Tibial artery (tissue), 4 donors: Measurements from ENCODE around the gene WDR54.
A peak's percentile ranks its signal among the peaks of the same experiment; 100 is the strongest.

Experiments
- DNase-seq, 2 donors: peaks; one replicate each; pipeline ENCODE4 v3.0.0-alpha.2; 2019
- H3K27ac ChIP-seq, 2 donors: fragments of 200-600 bp; sonication (generic) in 1 of 2; 1 replicate in 1 of 2; 2 replicates in 1 of 2; pipeline ENCODE4 v1.5.1; 2018 to 2019; ENCODE audit warnings: mild to moderate bottlenecking in 1 of 2
- H3K27me3 ChIP-seq, 2 donors: fragments of 200-600 bp; sonication (generic) in 1 of 2; one replicate each; pipeline versions ENCODE4 v1.5.1 to v1.6.0; 2016 to 2019
- H3K36me3 ChIP-seq, 3 donors: fragments of 200-600 bp; sonication (generic) in 2 of 3; one replicate each; pipeline ENCODE4 v1.5.1; 2016 to 2019; ENCODE audit warnings: mild to moderate bottlenecking in 2 of 3
- H3K4me1 ChIP-seq, 4 donors: fragments of 200-600 bp; sonication (generic) in 2 of 4; 1 replicate in 3 of 4; 2 replicates in 1 of 4; pipeline ENCODE4 v1.5.1; 2016 to 2019
- H3K4me3 ChIP-seq, 2 donors: fragments of 200-600 bp; sonication (generic) in 1 of 2; 1 replicate in 1 of 2; 2 replicates in 1 of 2; pipeline ENCODE4 v1.5.1; 2018 to 2019; ENCODE audit warnings: mild to moderate bottlenecking in 2 of 2
- H3K9me3 ChIP-seq, 3 donors: fragments of 200-600 bp; sonication (generic) in 1 of 3; one replicate each; pipeline ENCODE4 v1.5.1; 2016 to 2019
- intact Hi-C: fragments of 100-400 bp; cut with DNase I; formaldehyde crosslinking; loops from one replicate; pipeline ENCODE4 v1.15.0; 2023; ENCODE audit warnings: low total_unique reads
- TF ChIP-seq, protein P1 (sequence below), 2 experiments: fragments of 200-600 bp in 1 of 2; fragments of 450-650 bp in 1 of 2; IDR thresholded peaks; one replicate each; pipeline ENCODE4 v1.5.1; 2017 to 2019; ENCODE audit warnings: antibody characterized with exemption in 2 of 2, mild to moderate bottlenecking in 1 of 2, moderate library complexity in 1 of 2

WDR54 gene

DNA sequence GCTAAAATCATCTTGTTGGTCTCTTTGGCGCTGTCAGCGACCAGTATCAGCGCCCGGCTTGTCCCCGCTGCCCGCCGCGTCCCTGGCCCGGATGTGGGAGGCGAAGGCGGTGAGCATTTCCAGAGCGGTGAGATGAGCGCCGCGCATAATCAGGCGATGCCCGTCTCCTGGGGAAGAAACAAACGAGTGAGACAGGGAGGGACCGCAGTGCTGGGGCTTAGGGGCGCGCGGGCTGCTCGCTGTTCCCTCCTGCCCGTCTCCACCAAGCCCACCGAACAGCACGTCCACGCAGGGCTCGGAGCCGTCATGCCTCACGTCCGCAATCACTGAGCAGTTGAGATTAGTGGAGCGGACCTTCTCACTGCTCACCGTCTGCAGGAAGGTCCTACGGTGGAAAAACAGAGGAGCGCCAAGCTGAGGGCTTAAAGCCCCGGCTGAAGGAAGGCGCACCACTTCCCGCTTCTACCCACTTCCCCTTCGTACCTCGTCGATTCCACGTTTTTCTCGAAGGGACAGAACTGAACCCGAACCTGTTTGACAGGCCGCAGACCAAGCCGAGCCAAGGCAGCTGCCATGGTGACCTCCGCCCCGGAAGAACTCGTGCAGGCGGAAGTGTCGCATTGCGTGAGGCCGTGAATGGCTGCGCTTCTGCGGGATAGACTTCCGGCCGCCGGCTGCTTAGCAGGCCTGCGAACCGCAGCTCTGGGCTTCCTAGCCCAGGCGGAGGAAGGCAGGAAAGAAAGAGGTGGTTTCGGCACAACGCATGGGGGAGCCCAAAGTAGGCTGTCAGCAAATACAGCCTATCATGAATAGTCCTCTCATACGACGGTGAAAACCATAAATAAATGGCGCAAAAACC is 50.8 kb downstream of the WDR54 start, which contains the start of gene MRPL53:
Gene MRPL53 (minus strand): TSS at position 595 of the 859 bp plus-strand sequence. CDS start 20 bp downstream, at position 575.
- intact Hi-C loops, result no loop called here
- H3K4me3 ChIP-seq, result peak within 1 kb of the TSS; percentile 61 to 69
- no peaks in the 10 kb centered on the region for H3K27me3 ChIP-seq
- DNase-seq, result peak; percentile 94 to 95
- TF ChIP-seq, protein P1, sequence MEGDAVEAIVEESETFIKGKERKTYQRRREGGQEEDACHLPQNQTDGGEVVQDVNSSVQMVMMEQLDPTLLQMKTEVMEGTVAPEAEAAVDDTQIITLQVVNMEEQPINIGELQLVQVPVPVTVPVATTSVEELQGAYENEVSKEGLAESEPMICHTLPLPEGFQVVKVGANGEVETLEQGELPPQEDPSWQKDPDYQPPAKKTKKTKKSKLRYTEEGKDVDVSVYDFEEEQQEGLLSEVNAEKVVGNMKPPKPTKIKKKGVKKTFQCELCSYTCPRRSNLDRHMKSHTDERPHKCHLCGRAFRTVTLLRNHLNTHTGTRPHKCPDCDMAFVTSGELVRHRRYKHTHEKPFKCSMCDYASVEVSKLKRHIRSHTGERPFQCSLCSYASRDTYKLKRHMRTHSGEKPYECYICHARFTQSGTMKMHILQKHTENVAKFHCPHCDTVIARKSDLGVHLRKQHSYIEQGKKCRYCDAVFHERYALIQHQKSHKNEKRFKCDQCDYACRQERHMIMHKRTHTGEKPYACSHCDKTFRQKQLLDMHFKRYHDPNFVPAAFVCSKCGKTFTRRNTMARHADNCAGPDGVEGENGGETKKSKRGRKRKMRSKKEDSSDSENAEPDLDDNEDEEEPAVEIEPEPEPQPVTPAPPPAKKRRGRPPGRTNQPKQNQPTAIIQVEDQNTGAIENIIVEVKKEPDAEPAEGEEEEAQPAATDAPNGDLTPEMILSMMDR (IDR thresholded peaks at IDR 0.05), result peak in 1 of 2 experiments; percentile 2
- H3K36me3 ChIP-seq, result peaks cover 13 to 32% (median 15%) of the 10 kb centered on the region in 3 donors
- peak within 1 kb of the TSS; percentile 78 to 85 for H3K27ac ChIP-seq
- H3K4me1 ChIP-seq, result peaks cover 0 to 25% (median 13%) of the 10 kb centered on the region in 4 donors
- H3K9me3 ChIP-seq, result no peaks in the 10 kb centered on the region

DNA sequence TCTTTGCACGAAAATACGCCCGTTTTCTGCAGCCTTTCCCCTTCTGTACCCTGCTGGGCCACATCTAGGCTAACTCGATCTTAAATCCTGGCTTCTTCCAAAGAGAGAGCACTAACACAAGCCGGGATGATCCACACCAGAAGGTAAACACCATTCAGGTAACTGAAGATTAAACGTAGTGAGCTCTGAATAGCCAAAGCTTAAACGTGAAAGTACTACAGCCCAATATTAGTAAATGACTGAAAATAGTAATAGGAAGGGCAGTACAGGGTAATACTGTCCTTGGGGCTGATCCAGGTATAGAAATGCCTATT is 51.4 kb downstream of the WDR54 start:
- H3K27ac ChIP-seq, result peak overlapping the region; percentile 78 to 85
- no peak for DNase-seq

GRCh38 chr2:74474481-74474880 is 53.0 kb downstream of the WDR54 start:
- peaks cover 15 to 43% (median 26%) of the 10 kb centered on the region in 3 donors for H3K36me3 ChIP-seq
- H3K4me1 ChIP-seq, result peaks cover 0 to 25% (median 13%) of the 10 kb centered on the region in 4 donors
- H3K27ac ChIP-seq, result no peak overlapping the region
- intact Hi-C loops, result no loop called here
- no peak overlapping the region for H3K4me3 ChIP-seq
- no peaks in the 10 kb centered on the region for H3K9me3 ChIP-seq
- no peak for DNase-seq
- H3K27me3 ChIP-seq, result no peaks in the 10 kb centered on the region
- TF ChIP-seq, protein P1 (IDR thresholded peaks at IDR 0.05), result no peak

More for the DNA sequence above, 51.4 kb downstream of the WDR54 start:
- TF ChIP-seq, protein P1 (IDR thresholded peaks at IDR 0.05), result no peak
- no peaks in the 10 kb centered on the region for H3K9me3 ChIP-seq
- H3K36me3 ChIP-seq, result peaks cover 15 to 38% (median 15%) of the 10 kb centered on the region in 3 donors
- peaks cover 0 to 25% (median 13%) of the 10 kb centered on the region in 4 donors for H3K4me1 ChIP-seq
- H3K4me3 ChIP-seq, result peak overlapping the region; percentile 61 to 69
- H3K27me3 ChIP-seq, result no peaks in the 10 kb centered on the region
- intact Hi-C loops, result no loop called here

DNA sequence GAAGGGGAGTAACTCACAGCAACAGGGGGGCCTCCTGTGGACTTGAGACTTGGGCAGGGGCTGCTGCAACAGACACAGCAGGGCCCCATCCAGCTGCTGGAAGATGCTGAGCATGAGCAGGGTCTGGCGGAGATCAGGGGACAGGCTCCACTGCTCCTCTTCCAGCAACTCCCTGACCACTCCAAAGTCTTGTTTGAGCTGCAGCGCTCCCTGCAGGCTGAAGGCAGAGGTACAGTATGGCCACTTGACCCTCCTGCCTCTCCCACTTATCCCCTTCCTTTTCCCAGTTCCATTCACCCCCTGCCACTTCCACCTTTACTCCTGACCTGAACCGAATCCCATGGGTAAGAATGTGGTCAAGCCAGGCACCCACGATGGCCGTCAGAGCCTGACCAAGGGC is 53.4 kb downstream of the WDR54 start:
- intact Hi-C loops, result no loop called here
- peaks cover 15 to 47% (median 26%) of the 10 kb centered on the region in 3 donors for H3K36me3 ChIP-seq
- H3K4me1 ChIP-seq, result peaks cover 0 to 25% (median 15%) of the 10 kb centered on the region in 4 donors
- H3K27me3 ChIP-seq, result no peaks in the 10 kb centered on the region
- TF ChIP-seq, protein P1 (IDR thresholded peaks at IDR 0.05), result no peak
- no peak overlapping the region for H3K27ac ChIP-seq
- no peak for DNase-seq
- H3K9me3 ChIP-seq, result no peaks in the 10 kb centered on the region
- no peak overlapping the region for H3K4me3 ChIP-seq
